Measurements from ENCODE around the gene IFNA5. TPM values are rescaled to one million over a fixed set of nuclear protein-coding genes. Genes with fewer than 3 reads are reported as not detected.

IFNA5 gene
- total RNA-seq, 1 donor from 2014 or later = not detected

DNA sequence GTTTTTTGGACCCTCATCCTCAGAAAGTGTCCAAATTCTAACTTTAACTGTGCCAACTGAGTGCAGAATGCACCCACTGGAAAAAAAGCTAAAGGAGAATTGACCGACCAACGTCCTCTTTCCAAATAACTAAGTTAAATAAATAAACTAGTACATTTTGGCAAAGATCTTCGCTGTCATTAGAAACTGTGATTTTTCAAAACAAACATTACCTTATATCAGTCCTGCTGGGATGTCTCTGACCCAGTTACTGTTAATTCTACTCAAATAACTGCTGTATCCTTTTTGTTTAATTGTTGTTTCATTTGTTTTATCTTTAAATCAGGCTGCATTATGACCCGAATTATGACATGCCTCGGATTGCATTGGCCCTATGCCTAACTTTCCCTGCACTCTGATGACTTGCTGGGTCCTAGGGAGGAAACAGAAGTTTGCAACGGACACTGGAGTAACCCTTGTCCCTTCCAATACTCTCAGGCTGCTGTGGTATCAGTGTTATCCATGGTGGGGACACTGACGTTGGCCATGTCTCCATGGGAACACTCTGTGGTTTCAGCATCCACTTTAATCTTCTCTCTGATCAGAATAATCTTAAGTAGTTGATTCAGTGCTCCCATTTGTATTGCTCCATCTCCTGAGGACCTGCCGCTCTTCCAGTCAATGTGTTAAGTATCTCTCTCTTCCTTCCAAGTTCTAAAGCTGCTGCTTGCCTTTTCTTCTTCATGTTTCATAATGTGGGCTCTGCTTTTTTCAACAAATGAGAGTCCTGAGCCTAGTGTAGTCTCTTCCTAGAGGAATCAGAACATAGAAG is 11.1 kb upstream of the IFNA5 start:
- no peak overlapping the region for H3K4me3 Mint-ChIP-seq (ENCODE audit: unreplicated experiment)
- no peak for DNase-seq (ENCODE audit: low spot score)
- peaks cover 19% of the 10 kb centered on the region for H3K27me3 Mint-ChIP-seq (ENCODE audit: low read depth)
- TF ChIP-seq CTCF (IDR thresholded peaks at IDR 0.05) = no peak
- H3K9me3 Mint-ChIP-seq (ENCODE audit: low read depth) = no peaks in the 10 kb centered on the region
- H3K27ac Mint-ChIP-seq (ENCODE audit: unreplicated experiment) = no peak overlapping the region
- H3K36me3 Mint-ChIP-seq (ENCODE audit: low read depth) = peaks cover 5% of the 10 kb centered on the region
- peaks cover 5% of the 10 kb centered on the region for H3K4me1 Mint-ChIP-seq (ENCODE audit: low read depth)

DNA sequence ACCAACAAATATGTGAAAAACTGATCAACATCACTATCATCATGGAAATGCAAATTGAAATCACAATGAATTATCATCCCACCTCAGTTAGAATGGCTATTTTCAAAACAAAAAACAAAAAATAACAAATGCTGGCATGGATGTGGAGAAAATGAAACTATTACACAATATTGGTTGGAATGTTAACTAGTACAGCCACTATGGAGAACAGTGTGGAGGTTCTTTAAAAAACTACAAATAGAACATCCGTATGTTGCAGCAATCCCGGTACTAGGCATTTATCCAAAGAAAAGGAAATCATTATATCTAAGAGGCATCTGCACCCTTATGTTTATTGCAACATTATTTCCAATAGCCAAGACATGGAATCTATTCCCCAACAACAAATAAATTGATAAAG is 9.0 kb upstream of the IFNA5 start:
- peaks cover 26% of the 10 kb centered on the region for H3K27me3 Mint-ChIP-seq (ENCODE audit: low read depth)
- no peak for TF ChIP-seq CTCF (IDR thresholded peaks at IDR 0.05)
- H3K27ac Mint-ChIP-seq (ENCODE audit: unreplicated experiment) = no peak overlapping the region
- H3K4me1 Mint-ChIP-seq (ENCODE audit: low read depth) = peaks cover 5% of the 10 kb centered on the region
- no peak overlapping the region for H3K4me3 Mint-ChIP-seq (ENCODE audit: unreplicated experiment)
- DNase-seq (ENCODE audit: low spot score) = no peak
- no peaks in the 10 kb centered on the region for H3K9me3 Mint-ChIP-seq (ENCODE audit: low read depth)
- H3K36me3 Mint-ChIP-seq (ENCODE audit: low read depth) = no peaks in the 10 kb centered on the region

GRCh38 chr9:21311889-21312288 is 6.8 kb upstream of the IFNA5 start:
- peaks cover 33% of the 10 kb centered on the region for H3K27me3 Mint-ChIP-seq (ENCODE audit: low read depth)
- no peak overlapping the region for H3K4me3 Mint-ChIP-seq (ENCODE audit: unreplicated experiment)
- TF ChIP-seq CTCF (IDR thresholded peaks at IDR 0.05) = no peak
- H3K4me1 Mint-ChIP-seq (ENCODE audit: low read depth) = no peaks in the 10 kb centered on the region
- no peak for DNase-seq (ENCODE audit: low spot score)
- no peak overlapping the region for H3K27ac Mint-ChIP-seq (ENCODE audit: unreplicated experiment)
- no peaks in the 10 kb centered on the region for H3K36me3 Mint-ChIP-seq (ENCODE audit: low read depth)
- H3K9me3 Mint-ChIP-seq (ENCODE audit: low read depth) = no peaks in the 10 kb centered on the region

DNA sequence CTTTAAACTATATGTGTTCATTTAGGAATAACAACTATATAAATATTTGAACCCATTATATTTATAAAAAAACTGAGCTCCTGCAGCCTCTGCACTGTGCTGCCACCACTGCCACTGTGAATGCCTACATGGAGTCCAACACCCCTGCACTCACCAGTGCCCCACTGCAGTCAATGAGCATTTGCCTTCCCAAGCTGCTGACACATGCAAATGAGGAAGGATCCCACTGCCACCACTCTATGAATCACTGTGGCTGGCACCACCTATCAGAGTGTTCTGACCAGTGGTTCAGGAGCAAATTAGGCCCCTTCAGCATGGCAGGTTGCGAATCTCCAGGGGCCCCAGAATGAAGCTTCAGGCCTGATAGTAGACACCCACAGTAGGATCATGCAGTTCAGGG is 9.1 kb downstream of the IFNA5 start:
- Mint-ChIP-seq H3K27me3 (ENCODE audit: low read depth) (peaks cover 23% of the 10 kb centered on the region), H3K4me3 (ENCODE audit: unreplicated experiment) (no peak overlapping the region), H3K9me3 (ENCODE audit: low read depth) (no peaks in the 10 kb centered on the region), H3K4me1 (ENCODE audit: low read depth) (no peaks in the 10 kb centered on the region), H3K27ac (ENCODE audit: unreplicated experiment) (no peak overlapping the region), H3K36me3 (ENCODE audit: low read depth) (no peaks in the 10 kb centered on the region)
- no peak for DNase-seq (ENCODE audit: low spot score)
- no peak for TF ChIP-seq CTCF (IDR thresholded peaks at IDR 0.05)

GRCh38 chr9:21294904-21295538 is 10.1 kb downstream of the IFNA5 start:
- Mint-ChIP-seq H3K27me3 (ENCODE audit: low read depth) (peaks cover 28% of the 10 kb centered on the region), H3K4me1 (ENCODE audit: low read depth) (no peaks in the 10 kb centered on the region), H3K9me3 (ENCODE audit: low read depth) (peaks cover 2% of the 10 kb centered on the region), H3K36me3 (ENCODE audit: low read depth) (no peaks in the 10 kb centered on the region), H3K4me3 (ENCODE audit: unreplicated experiment) (no peak overlapping the region), H3K27ac (ENCODE audit: unreplicated experiment) (no peak overlapping the region)
- no peak for DNase-seq (ENCODE audit: low spot score)
- TF ChIP-seq CTCF (IDR thresholded peaks at IDR 0.05) = no peak
